Measurements from ENCODE around the gene DRG2. TPM values are rescaled to one million over a fixed set of nuclear protein-coding genes. Genes with fewer than 3 reads are reported as not detected.

DRG2 gene
- polyA plus RNA-seq, 2 of the 4 experiments (the other 2 are of a cell fraction), result 41.9 to 48.3 TPM

DNA sequence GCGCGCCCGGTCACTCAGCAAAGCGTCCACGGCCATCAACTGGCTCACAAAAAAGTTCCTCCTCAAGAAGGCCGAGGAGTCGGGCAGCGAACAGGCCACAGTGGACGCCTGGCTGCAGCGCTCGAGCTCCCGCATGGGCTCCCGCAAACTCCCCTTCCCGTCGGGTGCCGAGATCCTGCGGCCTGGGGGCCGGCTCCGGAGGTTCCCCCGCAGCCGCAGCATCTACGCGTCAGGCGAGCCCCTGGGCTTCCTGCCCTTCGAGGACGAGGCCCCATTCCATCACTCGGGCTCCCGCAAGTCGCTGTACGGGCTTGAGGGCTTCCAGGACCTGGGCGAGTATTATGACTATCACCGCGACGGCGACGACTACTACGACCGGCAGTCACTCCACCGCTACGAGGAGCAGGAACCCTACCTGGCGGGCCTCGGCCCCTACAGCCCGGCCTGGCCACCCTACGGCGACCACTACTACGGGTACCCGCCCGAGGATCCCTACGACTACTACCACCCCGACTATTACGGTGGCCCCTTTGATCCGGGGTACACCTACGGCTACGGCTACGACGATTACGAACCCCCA lies 31.5 kb downstream of the DRG2 start:
- FAIRE-seq (no peak), DNase-seq (ENCODE audit: low read depth in 1 of 2, low spot score in 1 of 2) (no peak), ATAC-seq (no peak)
- Histone ChIP-seq H3K9me3 (peaks cover 3% of the 10 kb centered on the region; the same call in 2 of the 3 replicates), H3K4me1 (no peaks in the 10 kb centered on the region), H3K4me3 (no peak overlapping the region), H3K4me2 (no peak overlapping the region), H3K27ac (no peak overlapping the region)
- ChIA-PET CTCF (no interaction called here), POLR2A (no interaction called here)
- TF ChIP-seq MAFK (IDR thresholded peaks at IDR 0.05; ENCODE audit: partially characterized antibody) (no peak), KDM5A (IDR thresholded peaks at IDR 0.05) (no peak), EHF (CRISPR knock-in tag; IDR thresholded peaks at IDR 0.05) (no peak), ZSCAN20 (CRISPR knock-in tag; IDR thresholded peaks at IDR 0.05) (no peak), HEYL (CRISPR knock-in tag; IDR thresholded peaks at IDR 0.05) (no peak)
- WGBS (ENCODE audit: missing lambda C conversion rate), result 88% methylated on average over 57 of the region's 57 CpGs

DNA sequence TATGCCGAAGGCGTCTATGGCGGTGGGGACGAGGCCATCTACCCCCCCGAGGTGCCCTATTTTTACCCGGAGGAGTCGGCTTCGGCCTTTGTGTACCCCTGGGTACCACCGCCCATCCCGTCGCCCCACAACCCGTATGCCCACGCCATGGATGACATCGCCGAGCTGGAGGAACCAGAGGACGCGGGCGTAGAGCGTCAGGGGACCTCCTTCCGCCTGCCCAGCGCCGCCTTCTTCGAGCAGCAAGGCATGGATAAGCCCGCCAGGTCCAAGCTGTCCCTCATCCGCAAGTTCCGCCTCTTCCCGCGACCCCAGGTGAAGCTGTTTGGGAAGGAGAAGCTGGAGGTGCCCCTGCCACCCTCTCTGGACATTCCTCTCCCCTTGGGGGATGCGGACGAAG lies 32.2 kb downstream of the DRG2 start:
- H3K4me3 ChIP-seq, result no peak overlapping the region
- H3K4me2 ChIP-seq, result no peak overlapping the region
- ChIA-PET POLR2A (no interaction called here), CTCF (interaction anchor here (1.3 kb wide), 1 partner anchor 20 kb away, joined by 3 read pairs; no protein-coding TSS in a partner anchor)
- ATAC-seq (no peak), FAIRE-seq (no peak), DNase-seq (ENCODE audit: low read depth in 1 of 2, low spot score in 1 of 2) (no peak)
- TF ChIP-seq PHF8 (IDR thresholded peaks at IDR 0.05; ENCODE audit: borderline replicate concordance, low read depth) (no peak), RCOR1 (IDR thresholded peaks at IDR 0.05; ENCODE audit: low read depth, low read length) (no peak), BHLHE40 (IDR thresholded peaks at IDR 0.05; ENCODE audit: low read depth, low read length) (no peak), HDAC2 (IDR thresholded peaks at IDR 0.05) (no peak), HOXA7 (CRISPR knock-in tag; IDR thresholded peaks at IDR 0.05) (no peak), EP300 (IDR thresholded peaks at IDR 0.05) (no peak), RARB (CRISPR knock-in tag; IDR thresholded peaks at IDR 0.05) (no peak), ZNF302 (CRISPR knock-in tag; IDR thresholded peaks at IDR 0.05) (no peak), MAZ (IDR thresholded peaks at IDR 0.05; ENCODE audit: borderline replicate concordance, low read depth, low read length) (no peak), EHF (CRISPR knock-in tag; IDR thresholded peaks at IDR 0.05) (no peak)
- TF ChIP-seq, protein P1, sequence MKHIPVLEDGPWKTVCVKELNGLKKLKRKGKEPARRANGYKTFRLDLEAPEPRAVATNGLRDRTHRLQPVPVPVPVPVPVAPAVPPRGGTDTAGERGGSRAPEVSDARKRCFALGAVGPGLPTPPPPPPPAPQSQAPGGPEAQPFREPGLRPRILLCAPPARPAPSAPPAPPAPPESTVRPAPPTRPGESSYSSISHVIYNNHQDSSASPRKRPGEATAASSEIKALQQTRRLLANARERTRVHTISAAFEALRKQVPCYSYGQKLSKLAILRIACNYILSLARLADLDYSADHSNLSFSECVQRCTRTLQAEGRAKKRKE (CRISPR knock-in tag; IDR thresholded peaks at IDR 0.05; ENCODE audit: low read depth), result no peak
- TF ChIP-seq, protein P2, sequence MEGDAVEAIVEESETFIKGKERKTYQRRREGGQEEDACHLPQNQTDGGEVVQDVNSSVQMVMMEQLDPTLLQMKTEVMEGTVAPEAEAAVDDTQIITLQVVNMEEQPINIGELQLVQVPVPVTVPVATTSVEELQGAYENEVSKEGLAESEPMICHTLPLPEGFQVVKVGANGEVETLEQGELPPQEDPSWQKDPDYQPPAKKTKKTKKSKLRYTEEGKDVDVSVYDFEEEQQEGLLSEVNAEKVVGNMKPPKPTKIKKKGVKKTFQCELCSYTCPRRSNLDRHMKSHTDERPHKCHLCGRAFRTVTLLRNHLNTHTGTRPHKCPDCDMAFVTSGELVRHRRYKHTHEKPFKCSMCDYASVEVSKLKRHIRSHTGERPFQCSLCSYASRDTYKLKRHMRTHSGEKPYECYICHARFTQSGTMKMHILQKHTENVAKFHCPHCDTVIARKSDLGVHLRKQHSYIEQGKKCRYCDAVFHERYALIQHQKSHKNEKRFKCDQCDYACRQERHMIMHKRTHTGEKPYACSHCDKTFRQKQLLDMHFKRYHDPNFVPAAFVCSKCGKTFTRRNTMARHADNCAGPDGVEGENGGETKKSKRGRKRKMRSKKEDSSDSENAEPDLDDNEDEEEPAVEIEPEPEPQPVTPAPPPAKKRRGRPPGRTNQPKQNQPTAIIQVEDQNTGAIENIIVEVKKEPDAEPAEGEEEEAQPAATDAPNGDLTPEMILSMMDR (IDR thresholded peaks at IDR 0.05), result no peak
- TF ChIP-seq, protein P3, sequence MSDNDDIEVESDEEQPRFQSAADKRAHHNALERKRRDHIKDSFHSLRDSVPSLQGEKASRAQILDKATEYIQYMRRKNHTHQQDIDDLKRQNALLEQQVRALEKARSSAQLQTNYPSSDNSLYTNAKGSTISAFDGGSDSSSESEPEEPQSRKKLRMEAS (IDR thresholded peaks at IDR 0.05), result no peak
- TF ChIP-seq, protein P4, sequence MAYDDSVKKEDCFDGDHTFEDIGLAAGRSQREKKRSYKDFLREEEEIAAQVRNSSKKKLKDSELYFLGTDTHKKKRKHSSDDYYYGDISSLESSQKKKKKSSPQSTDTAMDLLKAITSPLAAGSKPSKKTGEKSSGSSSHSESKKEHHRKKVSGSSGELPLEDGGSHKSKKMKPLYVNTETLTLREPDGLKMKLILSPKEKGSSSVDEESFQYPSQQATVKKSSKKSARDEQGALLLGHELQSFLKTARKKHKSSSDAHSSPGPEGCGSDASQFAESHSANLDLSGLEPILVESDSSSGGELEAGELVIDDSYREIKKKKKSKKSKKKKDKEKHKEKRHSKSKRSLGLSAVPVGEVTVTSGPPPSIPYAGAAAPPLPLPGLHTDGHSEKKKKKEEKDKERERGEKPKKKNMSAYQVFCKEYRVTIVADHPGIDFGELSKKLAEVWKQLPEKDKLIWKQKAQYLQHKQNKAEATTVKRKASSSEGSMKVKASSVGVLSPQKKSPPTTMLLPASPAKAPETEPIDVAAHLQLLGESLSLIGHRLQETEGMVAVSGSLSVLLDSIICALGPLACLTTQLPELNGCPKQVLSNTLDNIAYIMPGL (CRISPR knock-in tag; IDR thresholded peaks at IDR 0.05; ENCODE audit: borderline replicate concordance), result no peak
- peaks cover 3% of the 10 kb centered on the region; the same call in 2 of the 3 replicates for H3K9me3 ChIP-seq
- 94% methylated on average over 30 of the region's 30 CpGs for WGBS (ENCODE audit: missing lambda C conversion rate)
- no peaks in the 10 kb centered on the region for H3K4me1 ChIP-seq
- no peak overlapping the region for H3K27ac ChIP-seq

DNA sequence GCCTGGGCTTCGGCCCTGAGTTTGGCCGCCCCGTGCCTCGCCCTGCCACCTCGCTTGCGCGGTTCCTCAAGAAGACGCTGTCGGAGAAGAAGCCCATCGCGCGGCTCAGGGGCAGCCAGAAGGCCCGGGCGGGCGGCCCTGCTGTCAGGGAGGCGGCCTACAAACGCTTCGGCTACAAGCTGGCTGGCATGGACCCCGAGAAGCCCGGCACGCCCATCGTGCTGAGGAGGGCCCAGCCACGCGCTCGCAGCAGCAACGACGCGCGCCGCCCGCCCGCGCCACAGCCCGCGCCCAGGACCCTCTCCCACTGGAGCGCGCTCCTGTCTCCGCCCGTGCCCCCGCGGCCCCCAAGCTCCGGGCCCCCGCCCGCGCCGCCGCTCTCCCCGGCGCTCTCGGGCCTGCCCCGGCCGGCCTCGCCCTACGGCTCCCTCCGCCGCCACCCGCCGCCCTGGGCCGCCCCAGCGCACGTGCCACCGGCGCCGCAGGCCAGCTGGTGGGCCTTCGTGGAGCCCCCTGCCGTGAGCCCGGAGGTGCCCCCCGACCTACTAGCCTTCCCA lies 32.8 kb downstream of the DRG2 start:
- Histone ChIP-seq H3K9me3 (peaks cover 3% of the 10 kb centered on the region; the same call in 2 of the 3 replicates), H3K27ac (no peak overlapping the region), H3K4me2 (no peak overlapping the region), H3K4me1 (no peaks in the 10 kb centered on the region), H3K4me3 (no peak overlapping the region)
- ChIA-PET POLR2A (no interaction called here), CTCF (interaction anchor here (1.3 to 1.4 kb wide), 2 partner anchors 19 to 21 kb away, joined by 3 to 4 read pairs; no protein-coding TSS in a partner anchor)
- ATAC-seq (no peak), FAIRE-seq (no peak), DNase-seq (ENCODE audit: low read depth in 1 of 2, low spot score in 1 of 2) (no peak)
- 91% methylated on average over 45 of the region's 68 CpGs for WGBS (ENCODE audit: missing lambda C conversion rate)
- no peak for TF ChIP-seq RARB (CRISPR knock-in tag; IDR thresholded peaks at IDR 0.05)
- no peak for TF ChIP-seq ZFP36 (IDR thresholded peaks at IDR 0.05; ENCODE audit: borderline replicate concordance, partially characterized antibody)
- no peak for TF ChIP-seq HDAC2 (IDR thresholded peaks at IDR 0.05)
- TF ChIP-seq SMC3 (IDR thresholded peaks at IDR 0.05), result no peak
- no peak for TF ChIP-seq MYC (IDR thresholded peaks at IDR 0.05; ENCODE audit: borderline replicate concordance, low read length)
- no peak for TF ChIP-seq PHF8 (IDR thresholded peaks at IDR 0.05; ENCODE audit: borderline replicate concordance, low read depth)
- no peak for TF ChIP-seq FOSB (CRISPR knock-in tag; IDR thresholded peaks at IDR 0.05)
- no peak for TF ChIP-seq ZSCAN20 (CRISPR knock-in tag; IDR thresholded peaks at IDR 0.05)
- no peak for TF ChIP-seq RNF2 (IDR thresholded peaks at IDR 0.05; ENCODE audit: borderline replicate concordance, low read depth)
- no peak for TF ChIP-seq CEBPB (IDR thresholded peaks at IDR 0.05)
- TF ChIP-seq JUN (IDR thresholded peaks at IDR 0.05), result no peak
